SK-N-SH treated with all-trans-retinoic acid at 6 μM for 48 hours (cell line): Measurements from ENCODE around the gene SV2B.

Source experiments
- ATAC-seq: fragments of 200-7000 bp; cut with Tn5 transposase; 3 replicates; pipeline ENCODE4 v1.9.1; 2020; ENCODE audit warnings: mild to moderate bottlenecking, moderate library complexity
- ARNTL ChIP-seq: fragments of 450-650 bp; formaldehyde crosslinking; IDR thresholded peaks from 2 replicates; pipeline ENCODE4 v1.5.0; 2020; ENCODE audit warnings: low read depth, mild to moderate bottlenecking, moderate library complexity, borderline replicate concordance
- BACH2 ChIP-seq: fragments of 250-450 bp; sonication (Bioruptor Pico); IDR thresholded peaks from 2 replicates; pipeline ENCODE4 v1.9.0; 2021; ENCODE audit warnings: mild to moderate bottlenecking, borderline replicate concordance
- CSDC2 ChIP-seq: fragments of 250-450 bp; sonication (Bioruptor Pico); IDR thresholded peaks from 2 replicates; pipeline ENCODE4 v1.5.0; 2020; ENCODE audit warnings: mild to moderate bottlenecking, moderate library complexity
- CSRNP3 ChIP-seq: fragments of 250-450 bp; sonication (Bioruptor Pico); IDR thresholded peaks from 2 replicates; pipeline ENCODE4 v1.5.1; 2021; ENCODE audit warnings: mild to moderate bottlenecking, moderate library complexity
- GLIS3 ChIP-seq: fragments of 250-450 bp; sonication (Bioruptor Pico); IDR thresholded peaks from 2 replicates; pipeline ENCODE4 v1.5.0; 2020; ENCODE audit warnings: mild to moderate bottlenecking, moderate library complexity
- PATZ1 ChIP-seq: fragments of 250-450 bp; sonication (Bioruptor Pico); IDR thresholded peaks from 2 replicates; pipeline ENCODE4 v1.8.0; 2020; ENCODE audit warnings: mild to moderate bottlenecking, moderate library complexity, borderline replicate concordance
- RARB ChIP-seq: fragments of 250-450 bp; sonication (Bioruptor Pico); IDR thresholded peaks from 2 replicates; pipeline ENCODE4 v1.8.0; 2021; ENCODE audit warnings: mild to moderate bottlenecking, moderate library complexity
- SNAI2 ChIP-seq: fragments of 250-450 bp; sonication (Bioruptor Pico); IDR thresholded peaks from 2 replicates; pipeline ENCODE4 v1.5.0; 2020; ENCODE audit warnings: mild to moderate bottlenecking, moderate library complexity
- TOX ChIP-seq: fragments of 250-450 bp; sonication (Bioruptor Pico); IDR thresholded peaks from 2 replicates; pipeline ENCODE4 v1.8.0; 2021; ENCODE audit warnings: mild to moderate bottlenecking, moderate library complexity, borderline replicate concordance
- TSHZ2 ChIP-seq: fragments of 250-450 bp; sonication (Bioruptor Pico); IDR thresholded peaks from 2 replicates; pipeline ENCODE4 v1.5.0; 2020; ENCODE audit warnings: mild to moderate bottlenecking, moderate library complexity
- ZC3H10 ChIP-seq: fragments of 250-450 bp; sonication (Bioruptor Pico); IDR thresholded peaks from 2 replicates; pipeline ENCODE4 v1.5.1; 2021; ENCODE audit warnings: mild to moderate bottlenecking, moderate library complexity
- ZFP3 ChIP-seq: fragments of 250-450 bp; sonication (Bioruptor Pico); IDR thresholded peaks from 2 replicates; pipeline ENCODE4 v1.5.0; 2020; ENCODE audit warnings: mild to moderate bottlenecking, moderate library complexity
- ZFP30 ChIP-seq: fragments of 450-650 bp; formaldehyde crosslinking; IDR thresholded peaks from 2 replicates; pipeline ENCODE4 v1.5.0; 2022; ENCODE audit warnings: mild to moderate bottlenecking, moderate library complexity
- ZNF565 ChIP-seq: fragments of 450-650 bp; formaldehyde crosslinking; conservative IDR thresholded peaks from 2 replicates; pipeline ENCODE4 v1.5.0; 2020; ENCODE audit warnings: low read depth, mild to moderate bottlenecking, moderate library complexity
- ZNF70 ChIP-seq: fragments of 450-650 bp; formaldehyde crosslinking; IDR thresholded peaks from 2 replicates; pipeline ENCODE4 v1.5.0; 2020; ENCODE audit warnings: mild to moderate bottlenecking, moderate library complexity
- ZNF8 ChIP-seq: fragments of 450-650 bp; formaldehyde crosslinking; IDR thresholded peaks from 2 replicates; pipeline ENCODE4 v1.5.0; 2020; ENCODE audit warnings: mild to moderate bottlenecking, moderate library complexity
- TF ChIP-seq, protein P1 (sequence below): fragments of 250-450 bp; sonication (Bioruptor Pico); IDR thresholded peaks from 2 replicates; pipeline ENCODE4 v1.5.1; 2020; ENCODE audit warnings: low read depth, mild to moderate bottlenecking, moderate library complexity
- TF ChIP-seq, protein P2 (sequence below): fragments of 250-450 bp; sonication (Bioruptor Pico); IDR thresholded peaks from 2 replicates; pipeline ENCODE4 v1.8.0; 2021; ENCODE audit warnings: low read depth, mild to moderate bottlenecking, moderate library complexity, borderline replicate concordance

The SV2B gene

DNA sequence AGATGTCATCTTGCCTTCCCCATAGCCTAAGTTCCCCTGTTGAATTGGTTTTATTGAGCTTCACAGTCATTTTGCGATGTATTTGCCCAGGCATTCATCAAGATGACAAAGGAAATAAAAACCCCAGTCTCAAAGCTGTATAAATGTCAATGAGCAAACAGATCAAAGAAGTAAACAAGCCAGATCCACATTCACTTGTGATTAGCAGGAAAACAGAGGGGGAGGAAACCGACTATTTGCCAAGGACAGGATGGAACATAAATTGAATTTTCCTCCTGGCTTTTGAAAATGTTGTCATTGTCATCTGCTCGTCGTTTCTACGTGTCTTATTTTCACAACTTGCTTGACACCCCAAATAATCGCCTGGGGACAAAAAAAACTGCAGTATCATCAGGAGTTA lies 83.5 kb downstream of the SV2B start (continued):
- TF ChIP-seq PATZ1 (CRISPR knock-in tag), result no peak

- ATAC-seq, result no peak
- TF ChIP-seq CSDC2 (CRISPR knock-in tag) (no peak), ZNF565 (CRISPR knock-in tag) (no peak), TOX (CRISPR knock-in tag) (no peak), TSHZ2 (CRISPR knock-in tag) (no peak), ZNF8 (CRISPR knock-in tag) (no peak)
These were observed 84.4 kb downstream of the SV2B start for GRCh38 chr15:91184441-91184840.

DNA sequence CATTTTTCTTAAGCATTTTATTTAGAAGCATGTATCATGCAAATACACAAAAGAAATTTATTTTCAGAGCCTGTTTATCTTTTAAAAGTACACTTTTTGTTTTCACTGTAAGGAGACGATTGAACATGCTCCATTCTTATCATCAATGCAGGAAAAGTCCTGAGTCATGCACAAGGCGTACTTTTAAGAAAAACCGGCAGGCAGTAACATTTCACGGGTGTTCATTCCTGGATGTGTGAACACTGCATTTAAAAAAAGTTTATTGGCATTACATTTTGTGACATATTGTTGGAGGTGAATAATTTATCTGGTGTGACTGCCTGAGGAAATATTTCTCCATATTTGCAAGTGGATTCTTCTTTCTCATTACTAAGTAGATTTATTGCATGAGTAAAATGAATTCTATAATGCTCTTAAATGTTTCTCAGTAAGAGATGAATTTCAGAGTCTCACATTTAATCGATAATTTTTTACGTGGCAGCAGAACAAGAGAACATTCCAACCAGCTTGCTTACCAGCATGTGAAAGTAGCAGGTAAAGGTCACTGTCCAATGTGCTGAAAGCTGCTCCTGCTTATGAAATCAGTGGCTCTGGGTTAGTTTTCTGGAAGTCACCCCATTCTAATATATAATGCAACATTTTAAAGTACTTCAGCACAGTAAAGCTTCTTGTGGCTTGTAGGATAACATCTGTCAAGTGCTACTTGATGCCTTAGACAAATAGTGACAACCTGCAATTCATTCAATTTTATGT lies 87.0 kb downstream of the SV2B start:
- no peak for ATAC-seq
- TF ChIP-seq ZNF8 (CRISPR knock-in tag) (no peak), BACH2 (CRISPR knock-in tag) (no peak), CSRNP3 (CRISPR knock-in tag) (no peak), RARB (CRISPR knock-in tag) (no peak), GLIS3 (CRISPR knock-in tag) (no peak), TSHZ2 (CRISPR knock-in tag) (no peak), ZFP3 (no peak), SNAI2 (no peak), ZFP30 (no peak), TOX (CRISPR knock-in tag) (no peak), ARNTL (CRISPR knock-in tag) (no peak), ZC3H10 (CRISPR knock-in tag) (no peak), ZNF70 (CRISPR knock-in tag) (no peak), CSDC2 (CRISPR knock-in tag) (no peak)
- TF ChIP-seq, protein P1, sequence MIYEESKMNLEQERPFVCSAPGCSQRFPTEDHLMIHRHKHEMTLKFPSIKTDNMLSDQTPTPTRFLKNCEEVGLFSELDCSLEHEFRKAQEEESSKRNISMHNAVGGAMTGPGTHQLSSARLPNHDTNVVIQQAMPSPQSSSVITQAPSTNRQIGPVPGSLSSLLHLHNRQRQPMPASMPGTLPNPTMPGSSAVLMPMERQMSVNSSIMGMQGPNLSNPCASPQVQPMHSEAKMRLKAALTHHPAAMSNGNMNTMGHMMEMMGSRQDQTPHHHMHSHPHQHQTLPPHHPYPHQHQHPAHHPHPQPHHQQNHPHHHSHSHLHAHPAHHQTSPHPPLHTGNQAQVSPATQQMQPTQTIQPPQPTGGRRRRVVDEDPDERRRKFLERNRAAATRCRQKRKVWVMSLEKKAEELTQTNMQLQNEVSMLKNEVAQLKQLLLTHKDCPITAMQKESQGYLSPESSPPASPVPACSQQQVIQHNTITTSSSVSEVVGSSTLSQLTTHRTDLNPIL (CRISPR knock-in tag), result no peak
- TF ChIP-seq, protein P2, sequence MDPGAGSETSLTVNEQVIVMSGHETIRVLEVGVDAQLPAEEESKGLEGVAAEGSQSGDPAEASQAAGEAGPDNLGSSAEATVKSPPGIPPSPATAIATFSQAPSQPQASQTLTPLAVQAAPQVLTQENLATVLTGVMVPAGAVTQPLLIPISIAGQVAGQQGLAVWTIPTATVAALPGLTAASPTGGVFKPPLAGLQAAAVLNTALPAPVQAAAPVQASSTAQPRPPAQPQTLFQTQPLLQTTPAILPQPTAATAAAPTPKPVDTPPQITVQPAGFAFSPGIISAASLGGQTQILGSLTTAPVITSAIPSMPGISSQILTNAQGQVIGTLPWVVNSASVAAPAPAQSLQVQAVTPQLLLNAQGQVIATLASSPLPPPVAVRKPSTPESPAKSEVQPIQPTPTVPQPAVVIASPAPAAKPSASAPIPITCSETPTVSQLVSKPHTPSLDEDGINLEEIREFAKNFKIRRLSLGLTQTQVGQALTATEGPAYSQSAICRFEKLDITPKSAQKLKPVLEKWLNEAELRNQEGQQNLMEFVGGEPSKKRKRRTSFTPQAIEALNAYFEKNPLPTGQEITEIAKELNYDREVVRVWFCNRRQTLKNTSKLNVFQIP (CRISPR knock-in tag), result no peak
